Lower lobe of right lung (tissue), 2 donors: Measurements from ENCODE around the gene TRAM2. TPM values are rescaled to one million over a fixed set of nuclear protein-coding genes. Genes with fewer than 3 reads are reported as not detected.

Experiments
- ATAC-seq, 2 donors: fragments of 200-7000 bp; cut with Tn5 transposase; one replicate each; pipeline ENCODE4 v1.9.1; 2020 to 2022; ENCODE audit warnings: mild to moderate bottlenecking in 2 of 2, moderate library complexity in 2 of 2
- DNase-seq: peaks from one replicate; pipeline ENCODE4 v3.0.0-alpha.2; 2020
- H3K27ac ChIP-seq: fragments of 200-600 bp; one replicate; pipeline ENCODE4 v1.8.0; 2022
- H3K27me3 ChIP-seq: fragments of 200-600 bp; one replicate; pipeline ENCODE4 v1.8.0; 2022; ENCODE audit warnings: low read depth
- H3K36me3 ChIP-seq: fragments of 200-600 bp; one replicate; pipeline ENCODE4 v1.8.0; 2022; ENCODE audit warnings: mild to moderate bottlenecking
- H3K4me1 ChIP-seq: fragments of 200-600 bp; one replicate; pipeline ENCODE4 v1.8.0; 2022
- H3K4me3 ChIP-seq: fragments of 200-600 bp; one replicate; pipeline ENCODE4 v1.8.0; 2022; ENCODE audit warnings: mild to moderate bottlenecking
- H3K9me3 ChIP-seq: fragments of 200-600 bp; one replicate; pipeline ENCODE4 v1.8.0; 2022
- CTCF ChIP-seq: fragments of 200-600 bp; IDR thresholded peaks from one replicate; pipeline ENCODE4 v1.8.0; 2022; ENCODE audit warnings: antibody characterized with exemption, mild to moderate bottlenecking
- intact Hi-C: fragments of 100-400 bp; cut with DNase I; formaldehyde crosslinking; loops from one replicate; pipeline ENCODE4 v1.11.0; 2022
- long read RNA-seq: library from polyadenylated mRNA; unstranded; transcript quantifications from one replicate; pipeline ENCODE4 v2.0.0, GENCODE V29; 2021
- total RNA-seq: library from RNA; stranded (reverse); fragmentation: NEBNext Ultra II Directional; extraction: Animal tissue kit (Norgen Biotek cat#: 25700); gene quantifications from one replicate; pipeline ENCODE4 v1.2.1, GENCODE V29; 2021
- donor health status: DM: no; HTN: yes; CAD: no; lungs with severe emphysema.

Gene TRAM2
- 21.9 TPM for total RNA-seq
- long read RNA-seq, full-length matches to known transcripts = 28 of 86 reads
- long read RNA-seq, partial matches to known transcripts = 2 of 86 reads
- long read RNA-seq, other reads (novel, unspliced or antisense) = 56 of 86 reads

GRCh38 chr6:52577022-52577777, at the start of gene TRAM2:
Gene TRAM2, minus strand, starts transcription at chr6:52577060. Its CDS starts 145 bp downstream, at chr6:52576915.
- Histone ChIP-seq H3K4me1 (peaks cover 50% of the 10 kb centered on the region), H3K4me3 (peak within 1 kb of the TSS; percentile 86), H3K27ac (peak within 1 kb of the TSS; percentile 99), H3K9me3 (no peaks in the 10 kb centered on the region), H3K27me3 (no peaks in the 10 kb centered on the region), H3K36me3 (no peaks in the 10 kb centered on the region)
- TF ChIP-seq CTCF = peak; percentile 18
- DNase-seq = peak; percentile 91
- intact Hi-C loops = no loop called here
- peak; percentile 94 to 95 for ATAC-seq

- DNase-seq = no peak
- Histone ChIP-seq H3K9me3 (no peaks in the 10 kb centered on the region), H3K36me3 (no peaks in the 10 kb centered on the region), H3K27ac (no peak overlapping the region), H3K27me3 (no peaks in the 10 kb centered on the region), H3K4me1 (no peaks in the 10 kb centered on the region), H3K4me3 (no peak overlapping the region)
- no peak for ATAC-seq
- intact Hi-C loops = no loop called here
- no peak for TF ChIP-seq CTCF
Observed at GRCh38 chr6:52622810-52623209, 46.0 kb upstream of the TRAM2 start.

GRCh38 chr6:52621631-52622030, 44.8 kb upstream of the TRAM2 start:
- ATAC-seq (no peak), DNase-seq (no peak)
- intact Hi-C loops = no loop called here
- no peaks in the 10 kb centered on the region for H3K4me1 ChIP-seq
- no peak for TF ChIP-seq CTCF
- no peaks in the 10 kb centered on the region for H3K9me3 ChIP-seq
- H3K27me3 ChIP-seq = no peaks in the 10 kb centered on the region
- H3K4me3 ChIP-seq = no peak overlapping the region
- H3K27ac ChIP-seq = no peak overlapping the region
- H3K36me3 ChIP-seq = no peaks in the 10 kb centered on the region

GRCh38 chr6:52620906-52621190, 44.0 kb upstream of the TRAM2 start:
- Histone ChIP-seq H3K4me1 (no peaks in the 10 kb centered on the region), H3K27me3 (no peaks in the 10 kb centered on the region), H3K4me3 (no peak overlapping the region), H3K36me3 (no peaks in the 10 kb centered on the region), H3K9me3 (no peaks in the 10 kb centered on the region), H3K27ac (no peak overlapping the region)
- intact Hi-C loops = no loop called here
- no peak for TF ChIP-seq CTCF
- ATAC-seq (no peak), DNase-seq (no peak)

- Histone ChIP-seq H3K36me3 (no peaks in the 10 kb centered on the region), H3K27ac (no peak overlapping the region), H3K27me3 (no peaks in the 10 kb centered on the region), H3K4me1 (no peaks in the 10 kb centered on the region), H3K9me3 (no peaks in the 10 kb centered on the region), H3K4me3 (no peak overlapping the region)
- intact Hi-C loops = no loop called here
- DNase-seq (no peak), ATAC-seq (no peak)
- no peak for TF ChIP-seq CTCF
Observed at GRCh38 chr6:52620055-52620905, 43.4 kb upstream of the TRAM2 start.
